ENCODE measurements around the gene CNDP2.

The CNDP2 gene

DNA sequence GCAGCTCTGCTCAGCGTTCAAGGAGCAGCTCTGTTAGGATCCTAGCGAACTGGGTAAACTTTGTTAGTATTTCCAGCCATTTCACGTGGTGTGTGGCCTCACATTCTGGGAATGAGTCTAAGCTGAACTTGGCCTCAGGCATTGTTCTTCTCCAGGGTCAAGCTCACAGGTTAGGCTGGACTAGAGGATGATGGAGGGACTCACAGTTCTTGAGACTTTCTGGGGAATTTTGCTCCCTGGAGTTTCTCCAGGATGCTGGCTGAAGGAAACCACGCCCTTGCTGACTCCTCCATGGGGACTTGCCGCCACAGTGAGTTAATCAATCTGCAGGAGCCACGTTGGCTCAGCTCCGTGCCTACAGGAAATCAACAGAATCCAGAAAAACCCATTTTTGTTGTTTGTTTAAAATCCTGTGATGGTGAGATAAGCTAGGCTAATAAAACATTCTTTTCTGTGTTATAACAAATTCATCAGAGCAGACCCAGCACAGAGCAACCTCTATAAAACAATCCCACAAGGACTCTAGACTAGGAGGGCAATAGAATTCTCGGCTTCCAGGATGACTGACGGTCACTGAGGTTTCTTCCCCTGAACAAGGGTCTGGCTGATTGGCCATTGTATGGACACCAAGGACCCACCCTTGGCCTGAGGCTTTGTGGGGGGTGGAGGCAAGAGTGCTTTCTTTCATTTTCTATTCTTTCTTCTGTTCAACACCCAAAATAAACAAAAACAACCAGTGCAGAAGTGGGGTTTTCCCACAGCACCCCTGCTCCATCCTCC lies 50.8 kb downstream of the CNDP2 start:
- Histone ChIP-seq H3K9me3 (replicated peaks; ENCODE audit: low read length) (no peaks in the 10 kb centered on the region), H3K27me3 (ENCODE audit: control insufficient read depth, insufficient read depth, low read length) (peaks cover 12% of the 10 kb centered on the region), H3K9ac (ENCODE audit: low read depth, low read length) (no peak overlapping the region), H3K36me3 (ENCODE audit: insufficient read depth, low read length) (no peaks in the 10 kb centered on the region), H3K4me1 (ENCODE audit: control insufficient read depth, insufficient read depth, low read length) (no peaks in the 10 kb centered on the region), H3K4me3 (ENCODE audit: low read length) (no peak overlapping the region), H3K4me2 (ENCODE audit: low read length) (no peak overlapping the region)

- peaks cover 9% of the 10 kb centered on the region for H3K27me3 ChIP-seq (ENCODE audit: control insufficient read depth, insufficient read depth, low read length)
- no peaks in the 10 kb centered on the region for H3K4me1 ChIP-seq (ENCODE audit: control insufficient read depth, insufficient read depth, low read length)
- H3K4me2 ChIP-seq (ENCODE audit: low read length) = no peak overlapping the region
- H3K4me3 ChIP-seq (ENCODE audit: low read length) = no peak overlapping the region
- H3K9ac ChIP-seq (ENCODE audit: low read depth, low read length) = no peak overlapping the region
- H3K36me3 ChIP-seq (ENCODE audit: insufficient read depth, low read length) = no peaks in the 10 kb centered on the region
- no peaks in the 10 kb centered on the region for H3K9me3 ChIP-seq (replicated peaks; ENCODE audit: low read length)
Observed at GRCh38 chr18:74547860-74548259, 51.7 kb downstream of the CNDP2 start.

- Histone ChIP-seq H3K4me1 (ENCODE audit: control insufficient read depth, insufficient read depth, low read length) (no peaks in the 10 kb centered on the region), H3K4me3 (ENCODE audit: low read length) (no peak overlapping the region), H3K36me3 (ENCODE audit: insufficient read depth, low read length) (no peaks in the 10 kb centered on the region), H3K4me2 (ENCODE audit: low read length) (no peak overlapping the region), H3K27me3 (ENCODE audit: control insufficient read depth, insufficient read depth, low read length) (peaks cover 19% of the 10 kb centered on the region), H3K9ac (ENCODE audit: low read depth, low read length) (no peak overlapping the region), H3K9me3 (replicated peaks; ENCODE audit: low read length) (no peaks in the 10 kb centered on the region)
Observed at GRCh38 chr18:74549591-74550104, 53.5 kb downstream of the CNDP2 start.

GRCh38 chr18:74550886-74551285 lies 54.7 kb downstream of the CNDP2 start:
- H3K4me2 ChIP-seq (ENCODE audit: low read length) = no peak overlapping the region
- no peaks in the 10 kb centered on the region for H3K4me1 ChIP-seq (ENCODE audit: control insufficient read depth, insufficient read depth, low read length)
- H3K4me3 ChIP-seq (ENCODE audit: low read length) = no peak overlapping the region
- peaks cover 20% of the 10 kb centered on the region for H3K27me3 ChIP-seq (ENCODE audit: control insufficient read depth, insufficient read depth, low read length)
- no peaks in the 10 kb centered on the region for H3K36me3 ChIP-seq (ENCODE audit: insufficient read depth, low read length)
- no peak overlapping the region for H3K9ac ChIP-seq (ENCODE audit: low read depth, low read length)
- no peaks in the 10 kb centered on the region for H3K9me3 ChIP-seq (replicated peaks; ENCODE audit: low read length)

- H3K4me2 ChIP-seq (ENCODE audit: low read length) = no peak overlapping the region
- H3K4me3 ChIP-seq (ENCODE audit: low read length) = no peak overlapping the region
- no peaks in the 10 kb centered on the region for H3K9me3 ChIP-seq (replicated peaks; ENCODE audit: low read length)
Observed at GRCh38 chr18:74551452-74551851, 55.3 kb downstream of the CNDP2 start.

DNA sequence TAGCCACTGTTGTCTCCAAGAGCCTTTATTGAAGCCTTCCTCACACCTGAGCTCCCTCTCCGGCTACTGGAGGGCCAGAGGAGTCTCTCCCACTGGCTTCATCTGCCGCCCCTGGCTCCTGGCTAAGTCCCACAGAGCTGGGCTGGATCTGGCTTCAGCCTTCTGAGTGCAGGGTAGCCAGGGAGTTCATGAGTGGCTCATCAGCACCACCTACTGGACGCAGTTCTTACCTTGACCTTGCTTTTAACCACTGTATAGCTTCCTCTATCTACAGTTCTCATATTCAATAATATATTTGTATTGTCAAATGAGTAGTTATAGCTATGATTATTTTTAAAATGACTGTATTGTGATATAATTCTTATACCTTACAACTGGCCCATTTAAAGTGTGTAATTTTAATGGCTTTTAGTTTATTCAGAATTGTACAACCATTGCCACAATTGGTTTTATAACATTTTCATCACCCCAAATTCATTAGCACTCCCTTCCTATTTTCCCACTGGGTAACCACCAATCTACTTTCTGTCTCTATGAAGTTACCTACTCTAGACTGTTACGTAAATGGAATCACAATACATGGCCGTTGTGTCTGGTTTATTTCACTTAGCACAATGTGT lies 55.9 kb downstream of the CNDP2 start:
- Histone ChIP-seq H3K4me1 (ENCODE audit: control insufficient read depth, insufficient read depth, low read length) (no peaks in the 10 kb centered on the region), H3K27me3 (ENCODE audit: control insufficient read depth, insufficient read depth, low read length) (peaks cover 28% of the 10 kb centered on the region), H3K36me3 (ENCODE audit: insufficient read depth, low read length) (no peaks in the 10 kb centered on the region), H3K4me3 (ENCODE audit: low read length) (no peak overlapping the region), H3K9me3 (replicated peaks; ENCODE audit: low read length) (no peaks in the 10 kb centered on the region), H3K9ac (ENCODE audit: low read depth, low read length) (no peak overlapping the region), H3K4me2 (ENCODE audit: low read length) (no peak overlapping the region)

More at GRCh38 chr18:74551452-74551851, 55.3 kb downstream of the CNDP2 start:
- Histone ChIP-seq H3K9ac (ENCODE audit: low read depth, low read length) (no peak overlapping the region), H3K27me3 (ENCODE audit: control insufficient read depth, insufficient read depth, low read length) (peaks cover 26% of the 10 kb centered on the region), H3K36me3 (ENCODE audit: insufficient read depth, low read length) (no peaks in the 10 kb centered on the region), H3K4me1 (ENCODE audit: control insufficient read depth, insufficient read depth, low read length) (no peaks in the 10 kb centered on the region)

DNA sequence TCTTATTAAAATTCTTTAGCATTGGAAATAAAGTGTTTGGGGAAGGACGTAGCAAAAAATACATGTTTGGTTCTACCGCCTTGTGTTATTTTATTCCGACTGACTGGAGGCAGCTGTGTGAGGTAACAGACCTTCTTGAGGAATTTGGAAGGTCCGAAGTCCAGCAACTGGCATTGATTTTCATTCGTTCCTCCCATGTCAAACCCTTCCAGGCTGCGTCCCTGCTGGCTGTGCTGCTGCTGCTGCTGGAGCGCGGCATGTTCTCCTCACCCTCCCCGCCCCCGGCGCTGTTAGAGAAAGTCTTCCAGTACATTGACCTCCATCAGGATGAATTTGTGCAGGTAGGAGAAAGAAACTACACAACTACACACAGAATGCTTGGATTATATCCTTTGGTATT lies 60.0 kb downstream of the CNDP2 start:
- H3K4me3 ChIP-seq (ENCODE audit: low read length) = no peak overlapping the region

DNA sequence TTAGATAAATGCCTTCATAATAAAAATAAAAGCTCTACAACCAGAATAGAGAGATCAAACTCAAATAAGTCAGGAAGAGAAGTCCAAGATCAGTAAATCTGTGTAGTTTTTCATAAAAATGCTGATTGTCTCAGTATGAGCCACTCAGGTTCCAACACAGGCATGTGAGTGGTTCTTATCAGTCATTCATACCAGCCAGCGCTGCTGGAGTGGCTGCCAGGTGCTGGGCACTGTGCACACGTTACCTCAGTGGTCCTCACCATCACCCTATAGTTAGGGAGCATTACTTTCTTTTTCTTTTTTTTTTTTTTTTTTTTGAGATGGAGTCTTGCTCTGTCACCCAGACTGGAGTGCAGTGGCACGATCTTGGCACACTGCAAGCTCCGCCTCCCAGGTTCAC lies 61.9 kb downstream of the CNDP2 start:
- H3K9ac ChIP-seq (ENCODE audit: low read depth, low read length) = no peak overlapping the region
- no peaks in the 10 kb centered on the region for H3K9me3 ChIP-seq (replicated peaks; ENCODE audit: low read length)
- H3K36me3 ChIP-seq (ENCODE audit: insufficient read depth, low read length) = no peaks in the 10 kb centered on the region
- H3K4me2 ChIP-seq (ENCODE audit: low read length) = no peak overlapping the region
- no peaks in the 10 kb centered on the region for H3K4me1 ChIP-seq (ENCODE audit: control insufficient read depth, insufficient read depth, low read length)
- H3K27me3 ChIP-seq (ENCODE audit: control insufficient read depth, insufficient read depth, low read length) = peaks cover 35% of the 10 kb centered on the region
- H3K4me3 ChIP-seq (ENCODE audit: low read length) = no peak overlapping the region

More for the DNA sequence above, 60.0 kb downstream of the CNDP2 start:
- Histone ChIP-seq H3K9me3 (replicated peaks; ENCODE audit: low read length) (no peaks in the 10 kb centered on the region), H3K4me1 (ENCODE audit: control insufficient read depth, insufficient read depth, low read length) (no peaks in the 10 kb centered on the region), H3K9ac (ENCODE audit: low read depth, low read length) (no peak overlapping the region), H3K36me3 (ENCODE audit: insufficient read depth, low read length) (no peaks in the 10 kb centered on the region), H3K4me2 (ENCODE audit: low read length) (no peak overlapping the region), H3K27me3 (ENCODE audit: control insufficient read depth, insufficient read depth, low read length) (peaks cover 28% of the 10 kb centered on the region)

- Histone ChIP-seq H3K4me1 (ENCODE audit: control insufficient read depth, insufficient read depth, low read length) (no peaks in the 10 kb centered on the region), H3K4me2 (ENCODE audit: low read length) (no peak overlapping the region), H3K9ac (ENCODE audit: low read depth, low read length) (no peak overlapping the region), H3K9me3 (replicated peaks; ENCODE audit: low read length) (no peaks in the 10 kb centered on the region), H3K36me3 (ENCODE audit: insufficient read depth, low read length) (no peaks in the 10 kb centered on the region), H3K4me3 (ENCODE audit: low read length) (no peak overlapping the region), H3K27me3 (ENCODE audit: control insufficient read depth, insufficient read depth, low read length) (peaks cover 17% of the 10 kb centered on the region)
Observed at GRCh38 chr18:74562131-74562730, 66.1 kb downstream of the CNDP2 start.

DNA sequence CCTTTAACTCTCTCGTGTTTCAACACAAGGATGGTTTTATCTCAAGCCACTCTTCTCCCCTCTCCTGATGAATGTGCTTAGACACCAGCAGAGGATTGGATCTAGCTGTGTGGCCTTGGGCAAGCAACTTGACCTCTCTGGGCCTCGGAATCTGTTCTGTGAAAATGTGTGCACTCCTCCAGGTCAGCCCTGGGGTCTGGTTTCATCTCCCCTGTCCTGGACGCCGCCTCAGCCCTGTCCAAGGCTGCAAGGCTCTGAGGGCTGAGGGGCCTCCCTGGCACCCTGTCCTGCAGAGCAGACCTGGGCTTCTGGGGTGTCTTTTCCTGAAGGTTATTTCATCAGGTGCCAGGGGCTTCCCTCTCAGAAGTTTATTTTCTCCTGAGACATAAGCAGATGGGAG lies 66.6 kb downstream of the CNDP2 start:
- Histone ChIP-seq H3K27me3 (ENCODE audit: control insufficient read depth, insufficient read depth, low read length) (peaks cover 16% of the 10 kb centered on the region), H3K4me1 (ENCODE audit: control insufficient read depth, insufficient read depth, low read length) (no peaks in the 10 kb centered on the region), H3K9ac (ENCODE audit: low read depth, low read length) (no peak overlapping the region), H3K9me3 (replicated peaks; ENCODE audit: low read length) (no peaks in the 10 kb centered on the region), H3K4me2 (ENCODE audit: low read length) (no peak overlapping the region), H3K36me3 (ENCODE audit: insufficient read depth, low read length) (no peaks in the 10 kb centered on the region), H3K4me3 (ENCODE audit: low read length) (no peak overlapping the region)

DNA sequence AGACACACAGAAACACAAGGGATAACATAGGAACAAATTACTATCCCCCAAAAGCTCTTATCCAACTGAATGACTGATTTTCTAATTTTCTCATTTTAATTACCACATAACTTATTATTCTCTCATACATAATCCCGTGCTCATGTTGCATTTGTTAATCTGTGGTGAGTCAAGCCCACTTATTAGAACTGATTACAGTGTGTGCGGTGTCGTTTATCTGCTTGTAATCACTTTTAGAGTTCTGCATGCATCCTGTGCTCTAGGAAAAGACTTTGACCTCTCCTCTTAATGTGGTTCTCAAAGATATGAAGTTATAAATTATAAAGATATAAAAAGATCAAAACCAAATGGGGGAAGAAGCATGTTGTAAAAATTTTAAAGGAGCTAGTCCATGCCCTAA lies 67.8 kb downstream of the CNDP2 start:
- H3K27me3 ChIP-seq (ENCODE audit: control insufficient read depth, insufficient read depth, low read length) = peaks cover 14% of the 10 kb centered on the region
- H3K9ac ChIP-seq (ENCODE audit: low read depth, low read length) = no peak overlapping the region
- H3K36me3 ChIP-seq (ENCODE audit: insufficient read depth, low read length) = no peaks in the 10 kb centered on the region
- no peaks in the 10 kb centered on the region for H3K9me3 ChIP-seq (replicated peaks; ENCODE audit: low read length)
- no peaks in the 10 kb centered on the region for H3K4me1 ChIP-seq (ENCODE audit: control insufficient read depth, insufficient read depth, low read length)
- H3K4me3 ChIP-seq (ENCODE audit: low read length) = no peak overlapping the region
- no peak overlapping the region for H3K4me2 ChIP-seq (ENCODE audit: low read length)

All from skeletal muscle satellite cell (primary cell).